GM12872 (cell line): ENCODE results near the gene SH2D3A.

Experiments used
- TF ChIP-seq, protein P1 (sequence below): IDR thresholded peaks from 3 replicates; pipeline ENCODE4 v1.5.1; 2011; ENCODE audit warnings: low read depth, mild to moderate bottlenecking, low read length, moderate library complexity; ENCODE audit not compliant: insufficient read depth

SH2D3A gene

DNA sequence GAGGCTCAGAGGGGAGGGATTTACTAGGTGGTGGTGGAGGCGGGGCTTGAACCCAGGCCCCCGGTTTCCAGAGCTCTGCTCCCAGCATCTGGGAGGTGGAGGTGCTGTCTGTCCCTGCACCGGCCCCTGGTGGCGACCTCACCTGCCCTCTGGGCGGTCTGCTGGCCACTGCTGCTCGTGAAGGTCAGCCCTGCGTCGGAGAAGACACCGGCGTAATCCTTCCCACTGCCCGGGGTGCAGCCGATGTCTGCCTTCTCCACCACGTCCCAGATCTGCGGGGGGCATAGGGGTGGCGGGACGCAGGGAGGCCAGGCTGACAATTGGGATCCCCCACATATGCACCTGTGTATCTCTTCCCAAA lies 59.6 kb downstream of the SH2D3A start:
- TF ChIP-seq, protein P1, sequence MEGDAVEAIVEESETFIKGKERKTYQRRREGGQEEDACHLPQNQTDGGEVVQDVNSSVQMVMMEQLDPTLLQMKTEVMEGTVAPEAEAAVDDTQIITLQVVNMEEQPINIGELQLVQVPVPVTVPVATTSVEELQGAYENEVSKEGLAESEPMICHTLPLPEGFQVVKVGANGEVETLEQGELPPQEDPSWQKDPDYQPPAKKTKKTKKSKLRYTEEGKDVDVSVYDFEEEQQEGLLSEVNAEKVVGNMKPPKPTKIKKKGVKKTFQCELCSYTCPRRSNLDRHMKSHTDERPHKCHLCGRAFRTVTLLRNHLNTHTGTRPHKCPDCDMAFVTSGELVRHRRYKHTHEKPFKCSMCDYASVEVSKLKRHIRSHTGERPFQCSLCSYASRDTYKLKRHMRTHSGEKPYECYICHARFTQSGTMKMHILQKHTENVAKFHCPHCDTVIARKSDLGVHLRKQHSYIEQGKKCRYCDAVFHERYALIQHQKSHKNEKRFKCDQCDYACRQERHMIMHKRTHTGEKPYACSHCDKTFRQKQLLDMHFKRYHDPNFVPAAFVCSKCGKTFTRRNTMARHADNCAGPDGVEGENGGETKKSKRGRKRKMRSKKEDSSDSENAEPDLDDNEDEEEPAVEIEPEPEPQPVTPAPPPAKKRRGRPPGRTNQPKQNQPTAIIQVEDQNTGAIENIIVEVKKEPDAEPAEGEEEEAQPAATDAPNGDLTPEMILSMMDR: no peak

DNA sequence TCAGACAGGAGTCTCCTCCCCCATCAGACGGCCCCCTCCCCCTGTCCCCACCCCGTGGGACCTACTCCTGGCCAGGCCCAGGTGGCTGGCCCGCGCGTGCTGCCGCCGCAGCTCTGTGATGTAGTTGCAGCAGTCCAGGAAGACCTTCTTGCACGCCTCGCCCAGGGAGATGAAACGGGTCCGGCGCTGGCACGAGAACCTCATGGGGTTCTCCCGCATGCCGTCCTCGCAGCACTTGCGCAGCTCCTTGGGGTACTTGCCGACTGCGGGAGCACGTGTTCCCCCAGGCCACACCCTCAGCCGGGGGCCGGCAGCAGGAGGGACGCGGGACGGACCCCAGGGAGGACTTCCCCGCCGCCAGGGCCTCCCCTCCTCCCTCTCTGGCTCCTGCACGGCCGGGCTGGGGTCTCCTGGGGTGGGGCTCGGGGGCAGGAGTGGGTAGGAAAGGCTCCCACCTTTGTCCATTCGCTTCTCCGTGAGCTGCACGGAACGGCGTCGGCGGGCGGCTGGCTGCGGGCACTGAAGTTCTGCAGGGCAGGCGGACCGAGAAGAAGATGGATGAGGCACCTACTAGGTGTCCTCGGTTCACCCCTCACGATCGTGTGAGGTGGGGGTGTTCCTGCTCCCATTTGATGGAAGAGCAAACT lies 60.1 kb downstream of the SH2D3A start:
- TF ChIP-seq, protein P1: no peak

DNA sequence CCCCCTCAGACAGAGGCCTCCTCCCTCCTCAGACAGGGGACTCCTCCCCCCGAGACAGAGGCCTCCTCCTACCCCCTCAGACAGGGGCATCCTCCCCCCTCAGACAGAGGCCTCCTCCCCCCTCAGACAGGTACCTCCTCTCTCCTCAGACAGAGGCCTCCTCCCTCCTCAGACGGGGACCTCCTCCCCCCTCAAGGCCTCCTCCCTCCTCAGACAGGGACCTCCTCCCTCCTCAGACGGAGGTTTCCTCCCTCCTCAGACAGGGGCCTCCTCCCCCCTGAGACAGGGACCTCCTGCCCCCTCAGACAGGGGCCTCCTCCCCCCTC lies 60.6 kb downstream of the SH2D3A start:
- TF ChIP-seq, protein P1: no peak

DNA sequence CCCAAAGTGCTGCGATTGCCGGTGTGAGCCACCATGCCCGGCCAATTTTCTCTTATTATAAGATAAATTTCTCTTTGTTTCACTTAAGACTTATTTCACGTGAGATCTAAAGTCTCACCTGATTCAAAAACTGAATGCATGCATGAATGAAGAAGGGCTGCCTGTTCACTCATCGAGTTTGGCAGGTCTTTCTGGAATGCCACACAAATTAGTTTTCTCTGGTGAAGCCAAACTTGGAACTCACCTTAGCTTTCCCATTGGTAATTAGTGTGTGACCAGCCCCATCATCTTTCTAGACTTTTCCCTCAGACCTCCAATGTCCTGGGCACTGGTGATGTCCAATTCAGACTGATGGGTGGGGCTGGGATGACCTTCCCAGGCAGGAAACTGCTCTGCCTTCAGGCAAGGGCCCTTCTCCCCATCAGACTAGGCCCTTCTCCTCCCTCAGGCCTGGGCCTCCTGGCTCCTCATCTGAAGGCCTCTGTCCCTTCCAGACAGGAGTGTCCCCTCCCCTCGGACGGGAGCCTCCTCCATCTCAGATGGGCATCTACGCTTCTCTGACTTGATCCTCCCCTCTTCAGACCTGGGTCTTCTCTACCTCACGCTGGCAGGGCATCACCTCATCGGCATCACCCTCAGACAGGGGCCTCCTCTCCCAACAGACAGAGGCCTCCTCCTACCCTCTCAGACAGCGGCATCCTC lies 61.2 kb downstream of the SH2D3A start:
- TF ChIP-seq, protein P1: no peak
